ENCODE results near the gene OLFML2A. TPM values are rescaled to one million over a fixed set of nuclear protein-coding genes. Genes with fewer than 3 reads are reported as not detected.

Gene OLFML2A
- total RNA-seq, 1 donor: 4.3 TPM

DNA sequence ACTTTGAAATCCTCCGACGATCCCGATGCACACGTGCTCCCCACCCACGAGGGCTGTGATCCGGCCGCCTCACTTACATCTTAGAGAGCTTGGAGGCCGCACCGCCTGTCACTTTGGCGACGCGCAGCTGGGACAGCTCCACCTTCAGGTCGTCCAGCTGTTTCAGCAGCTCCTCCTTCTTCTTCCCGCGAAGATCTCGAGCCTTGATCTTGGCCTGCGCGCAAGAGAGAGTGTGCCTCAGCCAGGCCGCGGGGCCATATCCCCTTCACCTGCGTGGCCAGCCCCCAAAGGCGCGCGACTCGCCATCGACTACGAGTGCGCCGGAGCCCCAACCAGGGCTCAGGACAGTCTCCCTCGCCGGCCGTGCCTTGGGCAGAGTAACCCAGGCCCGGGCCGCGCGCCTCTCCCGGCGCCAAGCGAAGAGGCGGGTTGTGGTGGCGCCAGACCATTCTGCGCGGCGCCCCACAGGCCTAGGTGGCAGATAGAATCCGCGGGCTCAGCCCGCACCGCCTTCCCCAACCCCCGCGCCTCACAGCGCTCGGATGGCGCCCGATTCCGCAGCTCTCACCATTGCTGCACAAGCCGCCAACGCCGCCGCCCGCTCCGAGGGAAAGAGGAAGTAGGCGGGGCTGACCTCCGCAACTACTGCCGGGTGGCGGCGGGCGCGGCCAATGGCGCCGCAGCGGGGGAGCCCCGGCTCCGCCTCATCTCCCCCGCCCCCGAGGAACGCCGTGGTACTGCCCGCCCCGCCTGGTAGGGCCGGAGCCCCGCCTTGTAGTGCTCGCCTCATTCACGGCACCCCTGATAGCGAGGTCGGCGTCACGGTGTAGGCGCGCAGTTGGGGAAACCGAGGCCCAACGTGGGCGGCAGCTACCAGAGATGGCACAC lies 84.7 kb downstream of the OLFML2A start, which contains the start of the genes ARPC5L and RPL35:
Gene ARPC5L, plus strand, starts transcription at position 789 of the 888 bp plus-strand sequence. CDS start 7,161 bp downstream, outside the sequence.
Gene RPL35, minus strand, starts transcription at position 616 of the 888 bp plus-strand sequence. Its CDS starts 45 bp downstream, at position 571.
- TF ChIP-seq, protein P1, sequence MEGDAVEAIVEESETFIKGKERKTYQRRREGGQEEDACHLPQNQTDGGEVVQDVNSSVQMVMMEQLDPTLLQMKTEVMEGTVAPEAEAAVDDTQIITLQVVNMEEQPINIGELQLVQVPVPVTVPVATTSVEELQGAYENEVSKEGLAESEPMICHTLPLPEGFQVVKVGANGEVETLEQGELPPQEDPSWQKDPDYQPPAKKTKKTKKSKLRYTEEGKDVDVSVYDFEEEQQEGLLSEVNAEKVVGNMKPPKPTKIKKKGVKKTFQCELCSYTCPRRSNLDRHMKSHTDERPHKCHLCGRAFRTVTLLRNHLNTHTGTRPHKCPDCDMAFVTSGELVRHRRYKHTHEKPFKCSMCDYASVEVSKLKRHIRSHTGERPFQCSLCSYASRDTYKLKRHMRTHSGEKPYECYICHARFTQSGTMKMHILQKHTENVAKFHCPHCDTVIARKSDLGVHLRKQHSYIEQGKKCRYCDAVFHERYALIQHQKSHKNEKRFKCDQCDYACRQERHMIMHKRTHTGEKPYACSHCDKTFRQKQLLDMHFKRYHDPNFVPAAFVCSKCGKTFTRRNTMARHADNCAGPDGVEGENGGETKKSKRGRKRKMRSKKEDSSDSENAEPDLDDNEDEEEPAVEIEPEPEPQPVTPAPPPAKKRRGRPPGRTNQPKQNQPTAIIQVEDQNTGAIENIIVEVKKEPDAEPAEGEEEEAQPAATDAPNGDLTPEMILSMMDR (IDR thresholded peaks at IDR 0.05; ENCODE audit: insufficient read depth, low read depth, low read length): peak; percentile 20
- DNase-seq (ENCODE audit: low read depth): peak; percentile 94
- H3K4me3 ChIP-seq (ENCODE audit: low read depth, low read length): peak within 1 kb of the TSS; percentile 85

DNA sequence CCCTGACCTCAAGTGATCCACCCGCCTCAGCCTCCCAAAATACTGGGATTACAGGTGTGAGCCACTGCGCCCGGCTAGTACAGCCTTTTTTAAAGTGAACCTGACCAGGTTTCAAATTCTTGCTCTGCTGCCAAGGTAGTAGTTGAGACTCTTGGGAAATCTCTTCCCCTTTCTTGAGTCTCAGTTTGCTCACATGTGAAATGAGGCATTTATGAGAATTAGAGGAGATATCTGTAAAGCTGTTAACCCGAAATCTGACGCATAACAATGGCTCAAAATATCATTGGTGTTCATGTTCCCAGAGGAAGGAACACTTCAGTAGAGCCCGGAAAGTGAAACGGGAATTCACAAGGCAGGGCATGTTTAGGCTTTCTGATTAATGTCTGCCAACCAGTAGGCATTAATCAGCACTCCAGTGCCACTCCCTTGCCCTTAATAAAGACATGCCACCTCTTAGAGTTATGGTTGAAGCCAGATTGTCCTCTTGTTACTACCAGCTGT lies 86.5 kb downstream of the OLFML2A start:
- DNase-seq (ENCODE audit: low read depth): no peak
- TF ChIP-seq, protein P1 (IDR thresholded peaks at IDR 0.05; ENCODE audit: insufficient read depth, low read depth, low read length): no peak
- H3K4me3 ChIP-seq (ENCODE audit: low read depth, low read length): no peak overlapping the region

Other genes with a start within 250 kb of the OLFML2A start
- under 0.01 and 0.32 TPM in 2 replicates for gene NR6A1, start 5.8 kb upstream of the OLFML2A start, total RNA-seq
- not detected in 2 replicates for gene WDR38, start 76.3 kb downstream of the OLFML2A start, total RNA-seq
- 1,727 and 1,986 TPM in 2 replicates for gene RPL35, start 84.8 kb downstream of the OLFML2A start, total RNA-seq
- 14.2 TPM in 2 replicates for gene ARPC5L, start 85.0 kb downstream of the OLFML2A start, total RNA-seq
- gene GOLGA1, start 163.9 kb downstream of the OLFML2A start, total RNA-seq: 9.9 and 11.3 TPM in 2 replicates